Measurements from ENCODE around the gene RPUSD4.

Gene RPUSD4

DNA sequence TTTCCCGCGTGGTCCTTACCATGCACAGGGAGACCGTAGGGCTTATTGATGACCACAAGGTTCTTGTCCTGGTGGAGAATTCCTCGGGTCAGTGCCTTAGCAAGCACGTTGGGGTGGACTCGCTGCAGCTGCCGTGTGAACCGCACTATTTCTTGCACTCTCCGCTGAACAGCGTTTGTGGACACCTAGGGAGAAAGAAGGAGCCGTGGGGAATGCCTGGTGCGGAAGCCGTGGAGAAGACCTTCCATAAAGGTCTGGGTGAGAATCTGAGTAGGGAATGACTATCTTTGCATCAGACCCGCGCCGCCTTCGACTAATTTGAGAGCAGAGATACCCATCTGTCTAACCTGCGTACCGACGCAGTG lies 597 bp downstream of the RPUSD4 start:
- no peak for DNase-seq

- DNase-seq, result no peak
Measured at GRCh38 chr11:126207896-126208295, 3.6 kb downstream of the RPUSD4 start.

DNA sequence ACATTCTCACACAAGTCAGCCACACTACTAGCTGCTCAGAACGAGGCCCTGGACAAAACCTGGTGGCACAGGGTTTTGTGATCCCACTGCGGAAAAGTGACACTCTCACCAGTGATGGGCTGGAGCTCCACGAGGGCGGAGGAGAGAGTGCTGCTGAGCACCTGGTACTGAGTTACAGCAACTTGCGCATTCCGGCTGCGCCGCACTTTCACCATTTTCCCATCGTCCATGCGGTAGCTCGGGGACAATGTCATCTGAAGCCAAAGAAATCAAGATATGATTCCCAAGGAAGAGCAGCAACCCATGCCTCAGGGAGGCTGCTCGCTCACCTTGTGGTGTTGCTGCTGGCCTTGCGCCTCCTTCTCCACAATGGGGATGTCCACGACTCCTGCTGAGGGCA lies 6.1 kb downstream of the RPUSD4 start:
- no peak for DNase-seq

GRCh38 chr11:126202646-126203359 lies 8.6 kb downstream of the RPUSD4 start:
- no peak for DNase-seq

- DNase-seq, result no peak
Measured at GRCh38 chr11:126198648-126199047, 12.8 kb downstream of the RPUSD4 start.

GRCh38 chr11:126197277-126197939 lies 14.0 kb downstream of the RPUSD4 start:
- DNase-seq, result no peak

GRCh38 chr11:126195119-126195518 lies 16.3 kb downstream of the RPUSD4 start:
- DNase-seq, result no peak

GRCh38 chr11:126194121-126194543 lies 17.3 kb downstream of the RPUSD4 start:
- peak; percentile 4 for DNase-seq

- no peak for DNase-seq
Measured at GRCh38 chr11:126193038-126193478, 18.4 kb downstream of the RPUSD4 start.

DNA sequence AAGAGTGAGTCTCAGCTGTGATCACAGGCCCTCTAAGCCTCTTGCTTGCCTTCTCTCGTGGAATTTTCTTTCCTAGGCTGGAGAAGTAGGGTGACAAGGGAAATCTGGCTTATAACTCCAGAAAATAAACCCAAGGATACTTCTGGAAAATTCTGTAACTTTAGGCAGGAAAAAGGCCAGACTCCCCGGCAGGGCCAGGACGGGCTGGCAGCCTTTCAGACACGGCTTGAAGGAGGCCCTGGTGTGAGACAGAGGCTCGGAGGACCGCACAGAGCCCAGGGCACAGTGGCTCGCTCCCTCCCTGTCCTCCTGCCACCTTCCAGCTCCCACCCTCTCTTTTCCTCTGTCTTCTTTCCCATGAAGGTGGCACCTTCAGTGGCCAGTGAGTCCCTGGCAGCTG lies 19.1 kb downstream of the RPUSD4 start:
- DNase-seq, result no peak

DNA sequence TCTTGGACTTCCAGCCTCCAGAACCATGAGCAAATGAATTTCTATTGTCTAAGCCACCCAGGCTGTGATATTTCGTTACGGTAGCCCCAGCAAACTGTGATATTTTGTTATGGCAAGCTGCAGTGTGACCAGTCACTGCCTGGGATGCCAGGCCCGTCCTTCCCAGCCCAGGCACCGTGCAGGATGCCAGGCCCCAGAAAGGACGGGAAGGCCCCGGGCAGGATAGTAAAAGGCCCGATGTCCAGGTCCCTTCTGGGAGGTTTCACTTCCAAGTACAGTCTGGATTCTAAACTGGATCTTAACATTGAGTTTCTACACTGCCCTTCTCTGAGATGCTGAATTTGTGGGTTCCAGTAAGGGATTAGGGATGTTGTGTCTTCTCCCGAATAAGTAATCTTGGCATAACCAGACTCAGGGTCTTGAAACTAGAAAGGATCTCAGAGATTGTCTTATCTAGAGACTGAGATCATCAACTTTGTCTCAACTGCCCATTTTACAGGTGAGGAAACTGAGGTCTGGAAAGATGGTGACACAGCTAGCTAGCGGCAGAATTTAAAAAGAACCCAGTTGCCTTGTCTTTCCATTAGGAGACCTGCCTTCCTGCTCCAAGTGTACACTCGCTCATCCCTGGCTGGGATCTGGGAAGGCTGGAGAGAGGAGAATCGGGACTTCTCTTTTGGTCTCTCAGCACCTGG lies 19.9 kb downstream of the RPUSD4 start:
- no peak for DNase-seq

GRCh38 chr11:126190792-126191191 lies 20.7 kb downstream of the RPUSD4 start:
- DNase-seq, result no peak

- no peak for DNase-seq
Measured at GRCh38 chr11:126189109-126189929, 22.1 kb downstream of the RPUSD4 start.

- no peak for DNase-seq
Measured at GRCh38 chr11:126188332-126189108, 22.9 kb downstream of the RPUSD4 start.

DNA sequence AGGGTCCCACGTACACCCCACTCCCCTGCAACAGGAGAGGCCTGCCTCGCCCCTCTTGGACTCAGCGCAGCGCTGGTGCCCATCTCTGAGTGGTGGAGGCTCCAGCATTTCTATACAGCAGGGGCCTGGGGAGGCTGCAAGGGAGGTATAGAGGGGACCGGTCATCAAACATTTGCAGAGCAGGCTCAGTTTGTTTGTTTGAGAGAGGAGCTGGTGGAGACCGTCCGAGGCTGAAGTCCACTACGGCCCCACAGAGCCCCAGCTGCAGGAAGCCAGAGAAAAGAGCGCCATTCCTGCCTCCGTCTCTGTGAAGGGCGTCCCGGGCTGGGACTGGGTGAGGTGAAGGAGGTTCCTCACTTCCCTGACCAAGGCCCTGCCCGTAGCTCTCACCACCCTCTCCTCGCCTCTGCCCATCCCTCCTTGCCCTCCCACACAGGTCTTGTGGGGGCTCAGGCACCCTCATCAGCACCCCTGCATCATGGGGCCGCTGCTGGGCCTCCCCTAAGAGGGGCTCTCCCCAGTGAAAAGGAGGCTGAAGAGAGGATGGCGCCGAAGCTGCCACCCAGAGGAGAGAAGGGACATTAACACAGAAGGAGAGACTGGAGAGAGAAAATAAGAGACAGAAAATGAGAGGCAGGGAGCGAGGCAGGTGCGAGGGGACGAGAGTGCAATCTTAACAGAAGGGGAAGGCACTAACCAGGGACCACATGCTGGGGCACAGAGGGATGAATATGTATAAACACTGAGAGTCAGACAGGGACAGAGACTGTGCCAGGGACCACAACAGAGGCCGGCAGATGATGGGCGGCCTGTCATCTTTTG lies 24.5 kb downstream of the RPUSD4 start:
- DNase-seq, result no peak

DNA sequence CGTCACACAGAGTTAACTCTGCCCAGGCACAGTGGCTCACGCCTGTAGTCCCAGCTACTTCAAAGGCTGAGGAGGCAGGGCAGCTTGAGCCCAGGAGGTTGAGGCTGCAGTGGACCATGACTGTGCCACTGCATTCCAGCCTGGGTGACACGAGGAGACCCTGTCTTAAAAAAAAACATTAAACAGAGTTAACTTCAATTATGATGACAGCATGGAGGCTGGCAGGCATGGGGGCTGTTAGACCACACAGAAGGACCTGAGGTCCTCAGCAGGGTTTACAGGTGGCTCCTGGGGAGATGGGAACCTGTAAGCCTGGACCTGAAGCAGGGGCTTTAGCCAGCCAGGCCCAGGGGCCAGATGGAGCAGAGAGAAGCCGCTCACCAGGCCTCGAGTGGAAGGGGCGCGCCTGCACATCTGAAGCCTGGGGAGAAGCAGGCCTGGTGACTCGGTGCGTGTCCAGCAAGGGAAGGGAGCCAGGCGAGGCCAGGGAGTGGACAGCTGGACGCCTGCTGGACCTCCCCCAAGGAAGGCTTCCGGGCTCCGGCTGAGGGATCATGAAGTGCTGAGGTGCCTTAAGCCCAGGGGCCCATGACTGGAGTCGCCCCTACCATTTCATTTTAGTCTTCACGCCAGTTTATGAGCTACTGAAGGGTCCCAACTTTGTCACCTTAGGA lies 25.3 kb downstream of the RPUSD4 start:
- no peak for DNase-seq

GRCh38 chr11:126185259-126186024 lies 26.0 kb downstream of the RPUSD4 start:
- DNase-seq, result no peak

- no peak for DNase-seq
Measured at GRCh38 chr11:126182787-126183445, 28.5 kb downstream of the RPUSD4 start.

DNA sequence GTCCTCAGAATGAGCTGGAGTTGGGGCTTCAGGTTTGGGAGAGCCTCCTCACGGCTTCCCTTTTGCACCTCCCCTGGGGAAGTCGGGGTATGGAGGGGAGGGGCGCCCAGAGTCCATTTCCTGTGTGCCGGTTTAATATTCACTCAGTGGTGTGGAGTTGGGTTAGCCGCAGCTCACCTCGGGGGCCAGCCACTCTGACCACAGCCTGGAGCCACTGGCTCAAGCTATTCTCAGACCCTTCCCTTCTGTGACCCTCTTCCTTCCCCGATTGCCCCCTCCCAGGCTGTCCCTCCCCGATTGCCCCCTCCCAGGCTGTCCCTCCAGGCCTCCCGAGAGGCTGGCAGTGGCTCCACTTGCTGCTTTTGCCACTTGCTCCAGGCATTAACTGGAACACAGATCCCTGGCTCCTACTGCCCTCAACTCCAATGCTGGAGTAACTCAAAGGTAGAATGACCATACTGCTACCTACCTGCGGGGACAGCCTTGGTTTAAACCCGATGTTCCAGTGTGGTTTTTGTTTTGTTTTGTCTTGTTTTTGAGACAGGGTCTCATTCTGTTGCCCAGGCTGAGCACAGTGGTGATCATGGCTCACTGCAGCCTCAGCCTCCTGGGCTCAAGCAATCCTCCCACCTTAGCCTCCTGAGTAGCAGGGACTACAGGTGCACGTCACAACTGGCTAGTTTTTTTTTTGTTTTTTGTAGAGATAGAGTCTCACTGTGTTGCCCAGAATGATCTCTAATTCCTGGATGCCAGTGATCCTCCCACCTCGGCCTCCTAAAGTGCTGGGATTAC lies 29.3 kb downstream of the RPUSD4 start:
- DNase-seq, result no peak

Measured in NCI-H187 treated with DMSO at 0.1 percent for 48 hours (cell line).